GM23338 (cell line): ENCODE results near the gene WNK2. TPM values are rescaled to one million over a fixed set of nuclear protein-coding genes. Genes with fewer than 3 reads are reported as not detected.
A peak's percentile ranks its signal among the peaks of the same experiment; 100 is the strongest.

Source experiments
- ATAC-seq: fragments of 200-7000 bp; cut with Tn5 transposase; 3 replicates; pipeline ENCODE4 v1.9.1; 2020
- DNase-seq: peaks from one replicate; pipeline ENCODE4 v3.0.0-alpha.2; 2015; ENCODE audit warnings: low spot score
- H2AFZ ChIP-seq: fragments of 200-600 bp; sonication (generic); 2 replicates; pipeline ENCODE4 v1.8.0; 2016; ENCODE audit warnings: antibody characterized with exemption, mild to moderate bottlenecking, moderate library complexity
- H3F3A ChIP-seq: fragments of 200-600 bp; sonication (generic); replicated peaks from 2 replicates; pipeline ENCODE4 v1.8.0; 2017; ENCODE audit warnings: antibody characterized with exemption, mixed run types, low read depth
- H3K27ac ChIP-seq: fragments of 200-600 bp; sonication (generic); 2 replicates; pipeline ENCODE4 v1.6.1; 2016; ENCODE audit warnings: low read depth
- H3K27me3 ChIP-seq: fragments of 200-600 bp; sonication (generic); 2 replicates; pipeline ENCODE4 v1.8.0; 2016; ENCODE audit warnings: mild to moderate bottlenecking, mixed run types, moderate library complexity; ENCODE audit not compliant: insufficient read depth
- H3K36me3 ChIP-seq: fragments of 200-600 bp; sonication (generic); 2 replicates; pipeline ENCODE4 v1.8.0; 2016; ENCODE audit warnings: mild to moderate bottlenecking; ENCODE audit not compliant: insufficient read depth
- H3K4me1 ChIP-seq: fragments of 200-600 bp; sonication (generic); 2 replicates; pipeline ENCODE4 v1.8.0; 2016; ENCODE audit warnings: mild to moderate bottlenecking, moderate library complexity; ENCODE audit not compliant: insufficient read depth
- H3K4me2 ChIP-seq: fragments of 200-600 bp; sonication (generic); 2 replicates; pipeline ENCODE4 v1.7.1; 2017; ENCODE audit warnings: mixed run types
- H3K4me3 ChIP-seq: fragments of 200-600 bp; sonication (generic); 2 replicates; pipeline ENCODE4 v1.6.1; 2016; ENCODE audit warnings: mixed run types
- H3K79me2 ChIP-seq: fragments of 200-600 bp; sonication (generic); replicated peaks from 2 replicates; pipeline ENCODE4 v1.8.0; 2017; ENCODE audit warnings: mild to moderate bottlenecking; ENCODE audit not compliant: insufficient read depth
- H3K9me2 ChIP-seq: fragments of 200-600 bp; sonication (generic); 2 replicates; pipeline ENCODE4 v1.8.0; 2017; ENCODE audit not compliant: insufficient read depth
- H4K20me1 ChIP-seq: fragments of 200-600 bp; sonication (generic); replicated peaks from 2 replicates; pipeline ENCODE4 v1.8.0; 2017; ENCODE audit warnings: mild to moderate bottlenecking; ENCODE audit not compliant: insufficient read depth
- H3K27ac Mint-ChIP-seq: 2 replicates; pipeline ENCODE4 v1.8.0; 2020; ENCODE audit warnings: inconsistent platforms, mild to moderate bottlenecking, moderate library complexity, mixed read lengths
- H3K27me3 Mint-ChIP-seq: 3 replicates; pipeline ENCODE4 v1.8.0; 2022; ENCODE audit warnings: low read depth, mild to moderate bottlenecking, moderate library complexity, mixed read lengths, inconsistent platforms; ENCODE audit not compliant: insufficient read depth, poor library complexity
- H3K36me3 Mint-ChIP-seq: 3 replicates; pipeline ENCODE4 v1.8.0; 2021; ENCODE audit warnings: low read depth, mild to moderate bottlenecking, inconsistent platforms, moderate library complexity, mixed read lengths
- H3K4me1 Mint-ChIP-seq: 3 replicates; pipeline ENCODE4 v1.8.0; 2020; ENCODE audit warnings: mild to moderate bottlenecking, inconsistent platforms, mixed read lengths
- H3K4me3 Mint-ChIP-seq: 3 replicates; pipeline ENCODE4 v1.8.0; 2021; ENCODE audit warnings: moderate library complexity, mild to moderate bottlenecking, inconsistent platforms, mixed read lengths
- H3K9me3 Mint-ChIP-seq: 3 replicates; pipeline ENCODE4 v1.8.0; 2020; ENCODE audit warnings: moderate library complexity, mild to moderate bottlenecking, inconsistent platforms, mixed read lengths
- EZH2 ChIP-seq: fragments of 200-600 bp; sonication (generic); IDR thresholded peaks from one replicate; pipeline ENCODE4 v1.8.0; 2017; ENCODE audit warnings: antibody characterized with exemption, mild to moderate bottlenecking, low read depth; ENCODE audit not compliant: unreplicated experiment
- JUNB ChIP-seq: IDR thresholded peaks from one replicate; pipeline ENCODE4 v1.6.1; 2016; ENCODE audit warnings: antibody characterized with exemption; ENCODE audit not compliant: unreplicated experiment
- NANOG ChIP-seq: IDR thresholded peaks from 2 replicates; pipeline ENCODE4 v1.6.1; 2016; ENCODE audit warnings: antibody characterized with exemption, borderline replicate concordance
- STAT1 ChIP-seq: IDR thresholded peaks from one replicate; pipeline ENCODE4 v1.6.1; 2016; ENCODE audit warnings: antibody characterized with exemption; ENCODE audit not compliant: unreplicated experiment
- polyA plus RNA-seq: library from polyadenylated mRNA; unstranded; fragments of >200 nt; fragmentation: Nextera tagmentation; extraction: Ambion mirVana; gene quantifications from 2 replicates; pipeline ENCODE4 v1.2.1, GENCODE V29; 2016
- total RNA-seq: library from RNA; depleted of rRNA; stranded (reverse); fragments of >200 nt; shearing (Covaris generic); gene quantifications from 2 replicates; pipeline ENCODE4 v1.2.3, GENCODE V29; 2014
- TF ChIP-seq, protein P1 (sequence below): IDR thresholded peaks from 2 replicates; pipeline ENCODE4 v1.6.1; 2016; ENCODE audit warnings: antibody characterized with exemption
- TF ChIP-seq, protein P2 (sequence below): fragments of 250-450 bp; sonication (Bioruptor Pico); IDR thresholded peaks from 2 replicates; pipeline ENCODE4 v1.5.0; 2020; ENCODE audit warnings: mild to moderate bottlenecking, moderate library complexity

Gene WNK2
- total and polyA plus RNA-seq, 2 experiments from 2014 or later, result 56.4 to 102 TPM

DNA sequence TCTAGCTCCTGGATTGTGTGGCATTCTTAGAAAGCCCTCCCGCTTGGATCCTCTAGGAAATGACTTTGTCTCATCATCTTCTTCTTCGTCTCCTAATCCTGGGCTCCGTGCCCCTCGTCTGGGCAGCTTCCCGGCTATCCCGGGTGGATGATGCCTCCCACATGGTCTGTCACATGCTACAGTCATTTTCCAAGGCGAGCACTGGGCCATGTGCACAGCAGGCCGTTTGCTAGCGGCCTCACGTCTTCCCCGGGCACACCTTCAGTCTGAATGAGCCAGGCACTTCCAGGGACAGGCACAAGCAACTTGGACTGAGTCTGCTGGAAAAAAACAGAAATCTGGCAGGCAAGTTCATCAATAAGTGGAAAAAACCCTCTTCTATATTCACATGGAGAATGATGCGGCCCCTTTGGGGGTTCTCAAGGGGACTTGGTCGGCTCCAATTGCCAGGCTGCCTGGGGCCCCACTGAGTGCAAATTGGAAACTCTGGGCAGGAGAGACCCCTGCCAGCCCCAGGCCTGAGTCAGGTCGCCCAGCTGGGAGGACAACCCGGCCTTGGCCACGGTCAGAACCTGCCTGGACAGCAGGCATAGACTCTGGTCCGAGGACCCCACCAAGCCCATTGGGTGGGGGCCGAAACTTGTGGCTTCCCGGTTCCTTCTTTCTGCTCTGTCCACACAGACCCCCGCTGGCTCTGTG lies 11.1 kb upstream of the WNK2 start (continued):
- TF ChIP-seq JUNB, result no peak
- TF ChIP-seq EZH2, result no peak
- TF ChIP-seq, protein P1, sequence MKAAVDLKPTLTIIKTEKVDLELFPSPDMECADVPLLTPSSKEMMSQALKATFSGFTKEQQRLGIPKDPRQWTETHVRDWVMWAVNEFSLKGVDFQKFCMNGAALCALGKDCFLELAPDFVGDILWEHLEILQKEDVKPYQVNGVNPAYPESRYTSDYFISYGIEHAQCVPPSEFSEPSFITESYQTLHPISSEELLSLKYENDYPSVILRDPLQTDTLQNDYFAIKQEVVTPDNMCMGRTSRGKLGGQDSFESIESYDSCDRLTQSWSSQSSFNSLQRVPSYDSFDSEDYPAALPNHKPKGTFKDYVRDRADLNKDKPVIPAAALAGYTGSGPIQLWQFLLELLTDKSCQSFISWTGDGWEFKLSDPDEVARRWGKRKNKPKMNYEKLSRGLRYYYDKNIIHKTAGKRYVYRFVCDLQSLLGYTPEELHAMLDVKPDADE, result no peak

DNA sequence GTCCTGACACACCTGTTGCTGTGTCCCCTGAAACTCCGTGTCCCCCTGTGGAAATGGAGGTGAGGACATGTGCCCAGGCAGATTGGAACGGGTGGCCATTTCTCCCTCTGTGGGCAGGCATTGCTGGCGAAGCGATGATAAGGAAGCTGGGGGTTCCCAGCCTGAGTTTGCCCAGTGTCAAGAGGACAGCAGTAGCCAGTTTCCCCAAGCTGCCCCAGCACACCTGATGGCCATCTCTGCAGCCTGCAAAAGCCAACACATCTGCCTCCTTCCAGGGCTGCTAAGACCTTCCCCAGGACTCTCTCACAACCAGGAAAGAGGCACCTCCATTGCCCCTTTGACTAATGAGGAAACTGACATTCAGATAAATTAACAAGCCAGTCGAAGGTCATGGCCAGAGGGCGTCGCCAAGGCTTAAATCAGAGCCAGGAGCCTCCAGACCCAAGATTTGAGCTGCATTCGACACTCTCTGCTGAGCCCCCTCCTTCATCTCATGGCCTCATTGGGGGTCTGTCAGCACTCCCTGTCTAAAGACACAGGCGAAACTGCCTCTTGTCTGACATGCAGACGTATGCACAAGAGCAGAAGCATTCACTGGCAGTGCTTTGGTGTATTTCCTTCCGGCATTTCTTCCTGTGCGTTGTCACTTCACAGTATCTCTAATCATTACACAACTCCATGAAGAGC lies 10.4 kb upstream of the WNK2 start:
- no peak overlapping the region for H3K27ac ChIP-seq

More for the DNA sequence above, 10.4 kb upstream of the WNK2 start:
- H3K27ac Mint-ChIP-seq, result no peak overlapping the region
- no peak for ATAC-seq
- Histone ChIP-seq H3K36me3 (no peaks in the 10 kb centered on the region), H3K4me3 (no peak overlapping the region), H2AFZ (0 out of 2 replicates have a peak overlapping the region, but pooled peaks have one; percentile 23), H3K9me2 (no peaks in the 10 kb centered on the region), H3K27me3 (no peaks in the 10 kb centered on the region), H3K79me2 (no peaks in the 10 kb centered on the region), H3K4me2 (no peak overlapping the region), H3F3A (no peaks in the 10 kb centered on the region), H4K20me1 (no peaks in the 10 kb centered on the region), H3K4me1 (no peaks in the 10 kb centered on the region)
- DNase-seq, result no peak
- H3K4me1 Mint-ChIP-seq, result no peaks in the 10 kb centered on the region
- H3K9me3 Mint-ChIP-seq, result no peaks in the 10 kb centered on the region
- TF ChIP-seq, protein P2, sequence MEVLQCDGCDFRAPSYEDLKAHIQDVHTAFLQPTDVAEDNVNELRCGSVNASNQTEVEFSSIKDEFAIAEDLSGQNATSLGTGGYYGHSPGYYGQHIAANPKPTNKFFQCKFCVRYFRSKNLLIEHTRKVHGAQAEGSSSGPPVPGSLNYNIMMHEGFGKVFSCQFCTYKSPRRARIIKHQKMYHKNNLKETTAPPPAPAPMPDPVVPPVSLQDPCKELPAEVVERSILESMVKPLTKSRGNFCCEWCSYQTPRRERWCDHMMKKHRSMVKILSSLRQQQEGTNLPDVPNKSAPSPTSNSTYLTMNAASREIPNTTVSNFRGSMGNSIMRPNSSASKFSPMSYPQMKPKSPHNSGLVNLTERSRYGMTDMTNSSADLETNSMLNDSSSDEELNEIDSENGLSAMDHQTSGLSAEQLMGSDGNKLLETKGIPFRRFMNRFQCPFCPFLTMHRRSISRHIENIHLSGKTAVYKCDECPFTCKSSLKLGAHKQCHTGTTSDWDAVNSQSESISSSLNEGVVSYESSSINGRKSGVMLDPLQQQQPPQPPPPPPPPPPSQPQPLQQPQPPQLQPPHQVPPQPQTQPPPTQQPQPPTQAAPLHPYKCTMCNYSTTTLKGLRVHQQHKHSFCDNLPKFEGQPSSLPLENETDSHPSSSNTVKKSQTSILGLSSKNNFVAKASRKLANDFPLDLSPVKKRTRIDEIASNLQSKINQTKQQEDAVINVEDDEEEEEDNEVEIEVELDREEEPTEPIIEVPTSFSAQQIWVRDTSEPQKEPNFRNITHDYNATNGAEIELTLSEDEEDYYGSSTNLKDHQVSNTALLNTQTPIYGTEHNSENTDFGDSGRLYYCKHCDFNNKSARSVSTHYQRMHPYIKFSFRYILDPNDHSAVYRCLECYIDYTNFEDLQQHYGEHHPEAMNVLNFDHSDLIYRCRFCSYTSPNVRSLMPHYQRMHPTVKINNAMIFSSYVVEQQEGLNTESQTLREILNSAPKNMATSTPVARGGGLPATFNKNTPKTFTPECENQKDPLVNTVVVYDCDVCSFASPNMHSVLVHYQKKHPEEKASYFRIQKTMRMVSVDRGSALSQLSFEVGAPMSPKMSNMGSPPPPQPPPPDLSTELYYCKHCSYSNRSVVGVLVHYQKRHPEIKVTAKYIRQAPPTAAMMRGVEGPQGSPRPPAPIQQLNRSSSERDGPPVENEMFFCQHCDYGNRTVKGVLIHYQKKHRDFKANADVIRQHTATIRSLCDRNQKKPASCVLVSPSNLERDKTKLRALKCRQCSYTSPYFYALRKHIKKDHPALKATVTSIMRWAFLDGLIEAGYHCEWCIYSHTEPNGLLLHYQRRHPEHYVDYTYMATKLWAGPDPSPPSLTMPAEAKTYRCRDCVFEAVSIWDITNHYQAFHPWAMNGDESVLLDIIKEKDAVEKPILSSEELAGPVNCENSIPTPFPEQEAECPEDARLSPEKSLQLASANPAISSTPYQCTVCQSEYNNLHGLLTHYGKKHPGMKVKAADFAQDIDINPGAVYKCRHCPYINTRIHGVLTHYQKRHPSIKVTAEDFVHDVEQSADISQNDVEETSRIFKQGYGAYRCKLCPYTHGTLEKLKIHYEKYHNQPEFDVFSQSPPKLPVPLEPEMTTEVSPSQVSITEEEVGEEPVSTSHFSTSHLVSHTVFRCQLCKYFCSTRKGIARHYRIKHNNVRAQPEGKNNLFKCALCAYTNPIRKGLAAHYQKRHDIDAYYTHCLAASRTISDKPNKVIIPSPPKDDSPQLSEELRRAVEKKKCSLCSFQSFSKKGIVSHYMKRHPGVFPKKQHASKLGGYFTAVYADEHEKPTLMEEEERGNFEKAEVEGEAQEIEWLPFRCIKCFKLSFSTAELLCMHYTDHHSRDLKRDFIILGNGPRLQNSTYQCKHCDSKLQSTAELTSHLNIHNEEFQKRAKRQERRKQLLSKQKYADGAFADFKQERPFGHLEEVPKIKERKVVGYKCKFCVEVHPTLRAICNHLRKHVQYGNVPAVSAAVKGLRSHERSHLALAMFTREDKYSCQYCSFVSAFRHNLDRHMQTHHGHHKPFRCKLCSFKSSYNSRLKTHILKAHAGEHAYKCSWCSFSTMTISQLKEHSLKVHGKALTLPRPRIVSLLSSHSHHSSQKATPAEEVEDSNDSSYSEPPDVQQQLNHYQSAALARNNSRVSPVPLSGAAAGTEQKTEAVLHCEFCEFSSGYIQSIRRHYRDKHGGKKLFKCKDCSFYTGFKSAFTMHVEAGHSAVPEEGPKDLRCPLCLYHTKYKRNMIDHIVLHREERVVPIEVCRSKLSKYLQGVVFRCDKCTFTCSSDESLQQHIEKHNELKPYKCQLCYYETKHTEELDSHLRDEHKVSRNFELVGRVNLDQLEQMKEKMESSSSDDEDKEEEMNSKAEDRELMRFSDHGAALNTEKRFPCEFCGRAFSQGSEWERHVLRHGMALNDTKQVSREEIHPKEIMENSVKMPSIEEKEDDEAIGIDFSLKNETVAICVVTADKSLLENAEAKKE (CRISPR knock-in tag), result no peak
- no peak for TF ChIP-seq NANOG
- TF ChIP-seq STAT1, result no peak
- H3K4me3 Mint-ChIP-seq, result no peak overlapping the region
- peaks cover 7% of the 10 kb centered on the region for H3K27me3 Mint-ChIP-seq
- no peaks in the 10 kb centered on the region for H3K36me3 Mint-ChIP-seq
